HUES6 (cell line): ENCODE measurements around the gene BLVRA.
"Not testable (repeated sequence)": the region's sequence is repeated elsewhere in the genome, so short reads cannot be mapped to it uniquely, and the experiment has no call there.

Experiments
- H3K27ac ChIP-seq: 2 replicates; pipeline ENCODE4 v1.7.0; 2013; ENCODE audit warnings: low read depth, mild to moderate bottlenecking, low read length, inconsistent platforms
- H3K27me3 ChIP-seq: 2 replicates; pipeline ENCODE4 v1.6.1; 2013; ENCODE audit warnings: low read length; ENCODE audit not compliant: control insufficient read depth, insufficient read depth
- H3K36me3 ChIP-seq: 2 replicates; pipeline ENCODE4 v1.6.1; 2013; ENCODE audit warnings: low read length; ENCODE audit not compliant: control insufficient read depth, insufficient read depth
- H3K4me1 ChIP-seq: 2 replicates; pipeline ENCODE4 v1.6.1; 2013; ENCODE audit warnings: low read length; ENCODE audit not compliant: control insufficient read depth, insufficient read depth
- H3K4me3 ChIP-seq: 2 replicates; pipeline ENCODE4 v1.5.1; 2013; ENCODE audit warnings: low read depth, low read length
- H3K9ac ChIP-seq: one replicate; pipeline ENCODE4 v1.6.1; 2013; ENCODE audit warnings: mild to moderate bottlenecking, low read length
- H3K9me3 ChIP-seq: 2 replicates; pipeline ENCODE4 v1.6.1; 2013; ENCODE audit warnings: low read depth, low read length; ENCODE audit not compliant: control insufficient read depth, insufficient read depth

The BLVRA gene, protein sequence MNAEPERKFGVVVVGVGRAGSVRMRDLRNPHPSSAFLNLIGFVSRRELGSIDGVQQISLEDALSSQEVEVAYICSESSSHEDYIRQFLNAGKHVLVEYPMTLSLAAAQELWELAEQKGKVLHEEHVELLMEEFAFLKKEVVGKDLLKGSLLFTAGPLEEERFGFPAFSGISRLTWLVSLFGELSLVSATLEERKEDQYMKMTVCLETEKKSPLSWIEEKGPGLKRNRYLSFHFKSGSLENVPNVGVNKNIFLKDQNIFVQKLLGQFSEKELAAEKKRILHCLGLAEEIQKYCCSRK

DNA sequence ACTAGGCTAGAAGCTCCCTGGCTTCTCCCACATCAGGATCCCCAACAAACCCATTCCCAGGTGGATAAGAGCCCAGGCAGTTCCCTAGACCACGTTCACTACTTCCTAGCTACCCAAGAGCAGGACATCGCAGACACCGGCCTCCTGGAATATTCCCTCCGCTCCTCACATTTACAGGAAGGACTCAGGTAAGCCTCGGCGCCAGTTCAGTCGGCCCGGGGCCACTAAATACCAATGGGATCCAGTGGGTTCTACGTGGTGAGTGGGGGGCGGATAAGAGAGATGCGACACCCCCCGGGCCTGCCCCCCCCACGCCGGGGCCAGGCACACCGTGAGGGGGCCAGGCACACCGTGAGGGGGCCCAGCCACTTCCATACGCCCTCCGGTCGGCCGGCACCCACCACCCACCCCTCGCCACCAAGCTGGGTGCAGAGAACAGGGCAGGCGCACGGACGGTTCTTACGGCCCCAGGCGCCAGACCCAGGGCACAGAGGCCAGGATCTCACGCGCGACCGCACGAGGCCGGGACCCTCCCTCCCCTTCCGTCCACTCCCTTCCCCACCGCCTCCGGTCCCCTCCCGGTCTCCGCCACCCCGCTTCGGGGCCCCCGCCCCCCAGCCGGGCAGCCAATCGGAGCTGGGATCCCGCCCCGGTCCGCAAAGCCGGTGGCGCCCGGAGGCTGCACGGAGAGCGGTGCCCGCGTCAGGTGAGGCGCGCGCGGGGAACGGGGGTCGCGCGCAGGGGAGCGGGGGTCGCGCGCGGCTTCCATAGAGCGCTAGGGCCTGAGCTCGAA is at the start of gene BLVRA:
BLVRA (plus strand) TSS at position 652 of the 793 bp plus-strand sequence. CDS start 12,479 bp downstream, outside the sequence.
- H3K27ac ChIP-seq: no peak within 1 kb of the TSS
- no peaks in the 10 kb centered on the region for H3K9me3 ChIP-seq

DNA sequence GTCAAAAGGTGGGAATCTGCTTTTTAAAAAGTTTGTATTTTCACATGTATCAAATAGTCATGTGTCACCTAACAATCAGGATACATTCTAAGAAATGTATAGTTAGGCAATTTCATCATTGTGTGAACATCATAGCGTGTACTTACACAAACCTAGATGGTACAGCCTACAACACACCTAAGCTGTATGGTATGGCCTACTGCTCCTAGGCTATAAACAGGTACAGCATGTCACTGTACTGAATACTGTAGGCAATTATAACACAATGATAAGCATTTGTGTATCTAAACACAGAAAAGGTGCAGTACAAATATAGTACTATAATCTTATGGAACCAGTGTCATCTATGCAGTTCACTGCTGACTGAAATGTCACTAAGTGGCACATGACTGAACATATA is 47.0 kb upstream of the BLVRA start:
- peaks cover 7% of the 10 kb centered on the region for H3K36me3 ChIP-seq

More for the DNA sequence above, at the start of gene BLVRA:
- Histone ChIP-seq H3K4me3 (peak within 1 kb of the TSS; percentile 93), H3K4me1 (peaks cover 18% of the 10 kb centered on the region), H3K27me3 (peaks cover 35% of the 10 kb centered on the region), H3K9ac (peak within 1 kb of the TSS; percentile 62), H3K36me3 (no peaks in the 10 kb centered on the region)

DNA sequence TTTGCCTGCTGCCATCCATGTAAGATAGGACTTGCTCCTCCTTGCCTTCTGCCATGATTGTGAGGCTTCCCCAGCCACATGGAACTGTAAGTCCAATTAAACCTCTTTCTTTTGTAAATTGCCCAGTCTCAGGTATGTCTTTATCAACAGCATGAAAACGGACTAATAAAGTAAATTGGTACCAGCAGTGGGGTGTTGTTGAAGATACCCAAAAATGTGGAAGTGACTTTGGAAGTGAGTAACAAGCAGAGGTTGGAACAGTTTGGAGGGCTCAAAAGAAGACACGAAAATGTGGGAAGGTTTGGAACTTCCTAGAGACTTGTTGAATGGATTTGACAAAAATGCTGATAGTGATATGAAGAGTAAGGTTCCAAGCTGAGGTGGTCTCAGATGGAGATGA is 42.5 kb upstream of the BLVRA start:
- not testable (repeated sequence) for H3K27ac ChIP-seq, H3K27me3 ChIP-seq, H3K4me1 ChIP-seq, H3K36me3 ChIP-seq, H3K4me3 ChIP-seq, H3K9ac ChIP-seq
- peaks cover 24% of the 10 kb centered on the region for H3K9me3 ChIP-seq

More for the DNA sequence above, 47.0 kb upstream of the BLVRA start:
- Histone ChIP-seq H3K9me3 (peaks cover 28% of the 10 kb centered on the region), H3K4me1 (no peaks in the 10 kb centered on the region), H3K27me3 (no peaks in the 10 kb centered on the region), H3K27ac (no peak overlapping the region), H3K9ac (no peak overlapping the region), H3K4me3 (no peak overlapping the region)

DNA sequence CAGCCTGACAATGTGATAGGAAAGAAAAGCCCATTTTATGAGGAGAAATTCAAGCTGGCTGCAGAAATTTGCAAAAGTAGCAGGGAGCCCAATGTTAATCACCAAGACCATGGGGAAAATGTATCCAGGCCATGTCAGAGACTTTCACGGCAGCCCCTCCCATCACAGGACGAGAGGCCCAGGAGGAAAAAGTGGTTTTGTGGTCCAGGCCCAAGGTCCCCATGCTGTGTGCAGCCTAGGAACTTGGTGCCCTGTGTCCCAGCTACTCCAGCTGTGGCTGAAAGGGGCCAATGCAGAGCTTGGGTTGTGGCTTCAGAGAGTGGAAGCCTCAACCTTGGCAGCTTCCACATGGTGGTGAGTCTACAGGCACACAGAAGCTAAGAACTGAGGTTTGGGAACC is 41.9 kb upstream of the BLVRA start:
- H3K36me3 ChIP-seq: peaks cover 6% of the 10 kb centered on the region; the same call in 1 of the 2 replicates
- H3K9ac ChIP-seq: no peak overlapping the region
- H3K27me3 ChIP-seq: no peaks in the 10 kb centered on the region
- no peak overlapping the region for H3K4me3 ChIP-seq
- peaks cover 24% of the 10 kb centered on the region for H3K9me3 ChIP-seq
- H3K4me1 ChIP-seq: no peaks in the 10 kb centered on the region
- no peak overlapping the region for H3K27ac ChIP-seq

DNA sequence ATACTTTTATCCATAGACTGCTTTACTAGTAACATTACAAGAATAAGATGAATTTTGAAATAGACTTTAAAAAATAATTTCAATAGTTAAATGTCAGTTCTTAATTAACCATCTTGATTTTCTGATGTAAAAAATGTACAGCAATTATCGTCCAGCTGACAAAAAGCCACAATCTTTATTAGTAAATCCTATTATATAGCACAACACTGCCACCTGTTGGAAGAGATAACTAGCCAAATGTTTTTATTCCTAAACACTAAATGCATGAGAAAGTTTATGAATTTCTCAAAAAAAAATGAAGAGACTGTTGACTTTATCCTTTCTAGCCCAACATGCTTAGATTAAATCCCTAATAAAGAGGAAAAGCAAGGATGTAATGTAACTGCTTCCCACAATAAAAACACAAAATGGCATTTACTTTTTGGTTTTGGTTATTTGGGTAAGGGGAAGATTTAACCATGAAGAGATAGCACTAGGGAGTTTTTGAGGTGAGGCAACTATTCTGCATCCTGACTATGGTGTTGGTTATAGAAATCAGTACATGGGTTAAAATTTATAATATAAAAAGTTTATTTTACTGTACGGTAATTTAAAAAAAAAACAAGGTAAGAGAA is 37.2 kb upstream of the BLVRA start:
- Histone ChIP-seq H3K9me3 (peaks cover 17% of the 10 kb centered on the region), H3K4me1 (no peaks in the 10 kb centered on the region), H3K27ac (no peak overlapping the region), H3K9ac (no peak overlapping the region), H3K4me3 (no peak overlapping the region), H3K27me3 (no peaks in the 10 kb centered on the region), H3K36me3 (peaks cover 6% of the 10 kb centered on the region; the same call in 1 of the 2 replicates)

DNA sequence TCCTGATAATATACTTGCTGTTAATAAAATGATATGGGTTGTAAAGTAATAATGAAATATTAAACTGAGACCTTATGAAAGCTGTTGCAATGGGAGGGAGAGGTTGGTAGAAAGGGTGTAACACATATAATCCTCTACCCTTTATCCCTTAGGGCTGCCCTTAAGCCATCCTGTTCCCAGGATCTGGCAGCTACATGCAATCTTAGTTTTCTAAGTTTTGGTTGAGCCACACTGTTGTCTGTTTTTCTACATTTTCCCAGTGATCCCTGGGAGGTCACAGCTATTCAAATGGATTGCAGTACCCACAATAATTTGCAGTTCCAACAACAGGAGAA is 35.5 kb upstream of the BLVRA start:
- Histone ChIP-seq H3K4me1 (no peaks in the 10 kb centered on the region), H3K36me3 (0 out of 2 replicates have a peak, but pooled peaks cover 4% of the 10 kb centered on the region), H3K27me3 (no peaks in the 10 kb centered on the region), H3K27ac (no peak overlapping the region), H3K9me3 (peaks cover 4% of the 10 kb centered on the region; the same call in 1 of the 2 replicates), H3K4me3 (no peak overlapping the region), H3K9ac (no peak overlapping the region)

DNA sequence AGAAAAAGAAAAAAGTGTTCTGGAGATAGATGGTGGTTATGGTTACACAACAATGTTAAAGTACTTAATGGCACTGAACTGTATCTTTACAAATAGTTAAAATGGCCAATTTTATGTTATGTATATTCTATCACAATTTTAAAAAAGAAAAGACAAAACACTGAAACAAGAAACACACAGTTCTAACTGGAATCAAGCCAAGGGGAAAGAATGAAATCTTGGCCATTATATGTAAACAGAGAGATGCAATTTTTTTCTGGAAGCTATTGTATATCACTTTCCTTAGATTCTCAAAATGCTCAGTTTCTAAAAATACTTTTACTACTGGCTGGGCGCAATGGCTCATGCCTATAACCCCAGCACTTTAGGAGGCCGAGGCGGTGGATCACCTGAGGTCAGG is 33.2 kb upstream of the BLVRA start:
- no peaks in the 10 kb centered on the region for H3K27me3 ChIP-seq
- H3K9ac ChIP-seq: no peak overlapping the region
- H3K27ac ChIP-seq: no peak overlapping the region
- no peaks in the 10 kb centered on the region for H3K9me3 ChIP-seq
- no peak overlapping the region for H3K4me3 ChIP-seq
- H3K4me1 ChIP-seq: no peaks in the 10 kb centered on the region
- H3K36me3 ChIP-seq: 0 out of 2 replicates have a peak, but pooled peaks cover 4% of the 10 kb centered on the region

DNA sequence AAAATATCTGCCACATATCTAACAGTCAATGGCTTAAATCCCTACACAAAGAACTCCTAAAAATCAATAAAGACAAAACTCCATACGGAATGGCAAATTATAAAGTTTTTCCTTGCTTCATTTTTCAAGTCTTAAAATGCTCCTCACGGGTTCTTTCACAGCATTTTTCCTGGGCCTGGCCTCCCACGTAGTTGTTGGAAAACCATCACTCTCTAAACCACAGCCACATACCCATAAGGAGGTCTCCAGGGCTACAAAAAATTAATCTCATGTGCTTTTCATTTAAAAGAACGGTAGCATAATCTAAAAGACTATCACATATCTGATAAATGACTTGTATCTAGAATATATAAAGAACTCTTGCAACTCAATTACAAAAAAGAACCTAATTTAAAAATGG is 32.0 kb upstream of the BLVRA start:
- Histone ChIP-seq H3K36me3 (0 out of 2 replicates have a peak, but pooled peaks cover 4% of the 10 kb centered on the region), H3K4me1 (no peaks in the 10 kb centered on the region), H3K4me3 (no peak overlapping the region), H3K9me3 (no peaks in the 10 kb centered on the region), H3K27me3 (no peaks in the 10 kb centered on the region), H3K27ac (no peak overlapping the region), H3K9ac (no peak overlapping the region)

DNA sequence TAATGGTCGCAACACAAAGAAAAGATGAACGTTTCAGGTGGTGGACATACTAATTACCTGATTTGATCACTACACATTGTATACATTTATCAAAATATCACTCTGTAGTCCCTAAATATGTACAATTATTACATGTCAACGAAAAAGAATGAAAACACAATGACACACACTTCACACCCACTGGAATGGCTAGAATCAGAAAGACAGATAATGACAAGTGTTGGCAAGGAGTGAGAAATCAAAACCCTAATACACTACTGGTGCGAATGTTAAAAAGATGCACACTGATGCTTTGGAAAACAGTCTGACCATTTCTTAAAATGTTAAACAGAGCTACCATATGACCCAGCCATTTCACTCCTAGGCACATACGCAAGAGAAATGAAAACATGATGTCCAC is 31.5 kb upstream of the BLVRA start:
- Histone ChIP-seq H3K27me3 (no peaks in the 10 kb centered on the region), H3K4me1 (no peaks in the 10 kb centered on the region), H3K4me3 (0 out of 2 replicates have a peak overlapping the region, but pooled peaks have one; percentile 5), H3K9me3 (no peaks in the 10 kb centered on the region), H3K27ac (no peak overlapping the region), H3K9ac (no peak overlapping the region), H3K36me3 (0 out of 2 replicates have a peak, but pooled peaks cover 4% of the 10 kb centered on the region)

DNA sequence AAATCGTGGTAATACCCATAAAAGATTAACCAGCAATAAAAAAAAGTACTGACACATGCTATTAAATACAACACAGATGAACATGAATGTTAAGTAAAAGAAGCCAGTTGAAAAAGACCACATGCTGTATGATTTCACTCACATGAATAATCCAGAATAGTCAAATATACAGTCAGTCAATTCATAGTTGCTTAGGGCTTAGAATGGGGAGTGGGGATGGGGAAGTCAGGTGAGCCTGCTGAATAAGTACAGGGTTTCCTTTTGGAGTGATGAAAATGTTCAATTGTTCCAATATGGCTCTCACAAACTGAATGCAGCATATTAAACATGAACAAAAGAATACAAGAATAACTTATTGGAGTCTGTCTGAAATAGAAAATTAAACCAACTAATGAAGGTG is 31.0 kb upstream of the BLVRA start:
- Histone ChIP-seq H3K4me1 (no peaks in the 10 kb centered on the region), H3K9me3 (no peaks in the 10 kb centered on the region), H3K4me3 (no peak overlapping the region), H3K27me3 (no peaks in the 10 kb centered on the region), H3K27ac (no peak overlapping the region), H3K36me3 (0 out of 2 replicates have a peak, but pooled peaks cover 4% of the 10 kb centered on the region), H3K9ac (no peak overlapping the region)
